Astrocyte (in vitro differentiated cells and primary cell): Measurements from ENCODE around the gene POLR2H. TPM values are rescaled to one million over a fixed set of nuclear protein-coding genes. Genes with fewer than 3 reads are reported as not detected.

Experiments
- DNase-seq: peaks from one replicate; pipeline ENCODE4 v3.0.0-alpha.2; 2010; ENCODE audit warnings: low read depth
- FAIRE-seq: peaks from 2 replicates; lab custom pipeline; 2011; peaks lifted over from hg19 to GRCh38; lab: Jason Lieb, UNC
- H2AFZ ChIP-seq: 2 replicates; pipeline ENCODE4 v1.6.0; 2012; ENCODE audit warnings: low read depth, low read length, inconsistent platforms
- H3K27ac ChIP-seq: 2 replicates; pipeline ENCODE4 v1.5.1; 2011; ENCODE audit warnings: low read depth, low read length, inconsistent platforms
- H3K27me3 ChIP-seq: 2 replicates; pipeline ENCODE4 v1.6.0; 2011; ENCODE audit warnings: low read length, inconsistent platforms; ENCODE audit not compliant: insufficient read depth
- H3K36me3 ChIP-seq: 2 replicates; pipeline ENCODE4 v1.5.1; 2011; ENCODE audit warnings: low read length, inconsistent platforms; ENCODE audit not compliant: insufficient read depth
- H3K4me1 ChIP-seq: 2 replicates; pipeline ENCODE4 v1.5.1; 2011; ENCODE audit warnings: low read length, inconsistent platforms; ENCODE audit not compliant: insufficient read depth
- H3K4me2 ChIP-seq: 2 replicates; pipeline ENCODE4 v1.6.0; 2012; ENCODE audit warnings: low read length, inconsistent platforms
- H3K4me3 ChIP-seq: 2 replicates; pipeline ENCODE4 v1.5.1; 2011; ENCODE audit warnings: low read depth, mild to moderate bottlenecking, low read length, inconsistent platforms; ENCODE audit not compliant: insufficient read depth
- H3K79me2 ChIP-seq: 2 replicates; pipeline ENCODE4 v1.6.0; 2012; ENCODE audit warnings: mild to moderate bottlenecking, low read length, inconsistent platforms; ENCODE audit not compliant: insufficient read depth
- H3K9ac ChIP-seq: 2 replicates; pipeline ENCODE4 v1.6.0; 2012; ENCODE audit warnings: mild to moderate bottlenecking, low read length, inconsistent platforms
- H3K9me3 ChIP-seq: 2 replicates; pipeline ENCODE4 v1.5.1; 2012; ENCODE audit warnings: low read depth, mild to moderate bottlenecking, low read length, inconsistent platforms; ENCODE audit not compliant: insufficient read depth
- H4K20me1 ChIP-seq: 2 replicates; pipeline ENCODE4 v1.6.0; 2012; ENCODE audit warnings: low read length, inconsistent platforms; ENCODE audit not compliant: insufficient read depth
- H3K27ac Mint-ChIP-seq: one replicate; pipeline ENCODE4 v1.8.0; 2021; ENCODE audit warnings: mild to moderate bottlenecking, mixed read lengths; ENCODE audit not compliant: unreplicated experiment
- H3K27me3 Mint-ChIP-seq: one replicate; pipeline ENCODE4 v1.8.0; 2021; ENCODE audit warnings: low read depth, mixed read lengths; ENCODE audit not compliant: unreplicated experiment
- H3K36me3 Mint-ChIP-seq: one replicate; pipeline ENCODE4 v1.8.0; 2021; ENCODE audit warnings: low read depth, mixed read lengths; ENCODE audit not compliant: unreplicated experiment
- H3K4me1 Mint-ChIP-seq: one replicate; pipeline ENCODE4 v1.8.0; 2021; ENCODE audit warnings: low read depth, mixed read lengths; ENCODE audit not compliant: unreplicated experiment
- H3K4me3 Mint-ChIP-seq: one replicate; pipeline ENCODE4 v1.8.0; 2021; ENCODE audit warnings: mild to moderate bottlenecking, moderate library complexity, mixed read lengths; ENCODE audit not compliant: unreplicated experiment
- H3K9me3 Mint-ChIP-seq: one replicate; pipeline ENCODE4 v1.8.0; 2021; ENCODE audit warnings: mild to moderate bottlenecking, mixed read lengths; ENCODE audit not compliant: unreplicated experiment
- CTCF ChIP-seq: IDR thresholded peaks from 2 replicates; pipeline ENCODE4 v1.5.1; 2011; ENCODE audit warnings: low read depth, mild to moderate bottlenecking, inconsistent platforms, low read length, moderate library complexity; ENCODE audit not compliant: insufficient read depth
- EZH2 ChIP-seq: IDR thresholded peaks from 2 replicates; pipeline ENCODE4 v1.6.1; 2012; ENCODE audit warnings: mild to moderate bottlenecking, low read length, inconsistent platforms; ENCODE audit not compliant: insufficient read depth
- total RNA-seq: library from RNA; stranded (reverse); gene quantifications from 2 replicates; pipeline ENCODE4 v1.2.1, GENCODE V29; 2021

Gene POLR2H
- total RNA-seq, 1 donor from 2014 or later = 63.2 TPM

DNA sequence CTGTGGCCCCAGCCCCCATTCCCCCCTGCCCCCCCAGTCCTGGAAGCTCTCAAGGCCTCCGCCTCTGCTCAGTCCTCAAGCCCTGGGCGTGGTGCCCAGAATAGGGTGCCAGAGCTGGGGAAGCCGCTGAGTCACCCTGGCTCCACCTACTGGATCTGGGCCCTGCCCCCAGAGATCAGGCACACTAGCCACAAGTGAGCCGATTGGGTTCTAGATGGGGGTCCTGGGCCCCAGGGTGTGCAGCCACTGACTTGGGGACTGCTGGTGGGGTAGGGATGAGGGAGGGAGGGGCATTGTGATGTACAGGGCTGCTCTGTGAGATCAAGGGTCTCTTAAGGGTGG lies 41.4 kb upstream of the POLR2H start:
- Histone ChIP-seq H3K27me3 (no peaks in the 10 kb centered on the region), H3K36me3 (peaks cover 55% of the 10 kb centered on the region), H3K79me2 (peaks cover 99% of the 10 kb centered on the region), H4K20me1 (peaks cover 99% of the 10 kb centered on the region), H3K4me2 (peak overlapping the region; percentile 82), H2AFZ (no peak overlapping the region), H3K9me3 (no peaks in the 10 kb centered on the region), H3K4me1 (peaks cover 35% of the 10 kb centered on the region), H3K4me3 (no peak overlapping the region), H3K9ac (peak overlapping the region; percentile 55), H3K27ac (peak overlapping the region; percentile 74)
- Mint-ChIP-seq H3K4me1 (peaks cover 28% of the 10 kb centered on the region), H3K36me3 (peaks cover 30% of the 10 kb centered on the region), H3K27ac (peak overlapping the region; percentile 86), H3K4me3 (no peak overlapping the region), H3K27me3 (no peaks in the 10 kb centered on the region), H3K9me3 (no peaks in the 10 kb centered on the region)
- DNase-seq (peak; percentile 92), FAIRE-seq (no peak)
- TF ChIP-seq CTCF (no peak), EZH2 (no peak)

GRCh38 chr3:184321666-184322065 lies 39.8 kb upstream of the POLR2H start:
- no peaks in the 10 kb centered on the region for H3K9me3 ChIP-seq
- FAIRE-seq (no peak), DNase-seq (no peak)
- H3K4me1 Mint-ChIP-seq = peaks cover 25% of the 10 kb centered on the region
- H3K27me3 ChIP-seq = no peaks in the 10 kb centered on the region
- H3K79me2 ChIP-seq = peaks cover 99% of the 10 kb centered on the region
- H3K4me3 Mint-ChIP-seq = no peak overlapping the region
- no peak overlapping the region for H3K4me3 ChIP-seq
- no peak overlapping the region for H3K9ac ChIP-seq
- H3K27me3 Mint-ChIP-seq = no peaks in the 10 kb centered on the region
- peaks cover 71% of the 10 kb centered on the region for H3K36me3 ChIP-seq
- H3K36me3 Mint-ChIP-seq = peaks cover 40% of the 10 kb centered on the region
- peaks cover 99% of the 10 kb centered on the region for H4K20me1 ChIP-seq
- no peak for TF ChIP-seq EZH2
- no peak for TF ChIP-seq CTCF
- H3K4me2 ChIP-seq = no peak overlapping the region
- H3K27ac ChIP-seq = no peak overlapping the region
- H3K9me3 Mint-ChIP-seq = no peaks in the 10 kb centered on the region
- H3K27ac Mint-ChIP-seq = peak overlapping the region; percentile 58
- no peak overlapping the region for H2AFZ ChIP-seq
- peaks cover 30% of the 10 kb centered on the region for H3K4me1 ChIP-seq

GRCh38 chr3:184322731-184323487 lies 38.6 kb upstream of the POLR2H start:
- peak overlapping the region; percentile 67 for H3K27ac Mint-ChIP-seq
- FAIRE-seq (no peak), DNase-seq (no peak)
- peaks cover 48% of the 10 kb centered on the region for H3K36me3 Mint-ChIP-seq
- Histone ChIP-seq H3K9me3 (no peaks in the 10 kb centered on the region), H3K4me3 (no peak overlapping the region), H3K36me3 (peaks cover 76% of the 10 kb centered on the region), H3K27me3 (no peaks in the 10 kb centered on the region), H3K4me2 (no peak overlapping the region), H4K20me1 (peaks cover 99% of the 10 kb centered on the region), H3K4me1 (peaks cover 21% of the 10 kb centered on the region), H3K9ac (no peak overlapping the region), H2AFZ (no peak overlapping the region), H3K79me2 (peaks cover 99% of the 10 kb centered on the region), H3K27ac (no peak overlapping the region)
- no peak for TF ChIP-seq CTCF
- no peak for TF ChIP-seq EZH2
- H3K9me3 Mint-ChIP-seq = no peaks in the 10 kb centered on the region
- H3K4me1 Mint-ChIP-seq = peaks cover 13% of the 10 kb centered on the region
- H3K27me3 Mint-ChIP-seq = no peaks in the 10 kb centered on the region
- H3K4me3 Mint-ChIP-seq = peak overlapping the region; percentile 54
